ENCODE measurements around the gene P2RY14. TPM values are rescaled to one million over a fixed set of nuclear protein-coding genes. Genes with fewer than 3 reads are reported as not detected.

P2RY14 gene
- total RNA-seq, 1 experiment from 2014 or later = not detected

DNA sequence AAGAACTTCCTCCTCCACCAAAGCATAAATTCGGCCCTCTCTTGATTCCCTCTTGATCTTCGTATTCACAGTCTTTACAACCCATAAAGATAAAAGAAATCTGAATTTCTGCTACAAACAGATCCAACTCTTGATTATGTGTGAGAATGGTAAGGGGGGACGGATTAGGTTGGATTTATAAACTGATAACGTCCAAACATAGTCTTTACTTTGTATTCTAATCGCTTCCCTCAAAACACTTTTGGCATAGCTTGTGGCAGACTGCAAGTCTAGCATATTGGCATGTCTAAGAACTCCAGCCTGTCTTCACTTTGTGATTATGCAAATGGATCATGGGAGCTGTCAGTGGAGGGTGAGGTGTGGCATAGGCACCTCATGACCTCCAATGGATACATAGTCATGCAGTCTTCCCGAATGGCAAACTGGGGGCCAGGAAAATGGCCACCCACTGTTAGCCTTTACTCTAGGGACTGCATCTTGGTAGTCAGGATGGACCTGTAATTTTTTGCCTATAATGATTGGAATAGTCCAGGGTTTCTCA is 51.0 kb downstream of the P2RY14 start:
- no peak overlapping the region for H3K4me3 ChIP-seq
- no peaks in the 10 kb centered on the region for H3K27me3 ChIP-seq (ENCODE audit: insufficient read depth, low read depth)
- H3K9me3 ChIP-seq (ENCODE audit: insufficient read depth, low read depth) = no peaks in the 10 kb centered on the region
- TF ChIP-seq, protein P1, sequence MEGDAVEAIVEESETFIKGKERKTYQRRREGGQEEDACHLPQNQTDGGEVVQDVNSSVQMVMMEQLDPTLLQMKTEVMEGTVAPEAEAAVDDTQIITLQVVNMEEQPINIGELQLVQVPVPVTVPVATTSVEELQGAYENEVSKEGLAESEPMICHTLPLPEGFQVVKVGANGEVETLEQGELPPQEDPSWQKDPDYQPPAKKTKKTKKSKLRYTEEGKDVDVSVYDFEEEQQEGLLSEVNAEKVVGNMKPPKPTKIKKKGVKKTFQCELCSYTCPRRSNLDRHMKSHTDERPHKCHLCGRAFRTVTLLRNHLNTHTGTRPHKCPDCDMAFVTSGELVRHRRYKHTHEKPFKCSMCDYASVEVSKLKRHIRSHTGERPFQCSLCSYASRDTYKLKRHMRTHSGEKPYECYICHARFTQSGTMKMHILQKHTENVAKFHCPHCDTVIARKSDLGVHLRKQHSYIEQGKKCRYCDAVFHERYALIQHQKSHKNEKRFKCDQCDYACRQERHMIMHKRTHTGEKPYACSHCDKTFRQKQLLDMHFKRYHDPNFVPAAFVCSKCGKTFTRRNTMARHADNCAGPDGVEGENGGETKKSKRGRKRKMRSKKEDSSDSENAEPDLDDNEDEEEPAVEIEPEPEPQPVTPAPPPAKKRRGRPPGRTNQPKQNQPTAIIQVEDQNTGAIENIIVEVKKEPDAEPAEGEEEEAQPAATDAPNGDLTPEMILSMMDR (conservative IDR thresholded peaks at IDR 0.05) = no peak
- no peak for TF ChIP-seq EZH2 (IDR thresholded peaks at IDR 0.05; ENCODE audit: low read depth)
- no peaks in the 10 kb centered on the region for H3K36me3 ChIP-seq (ENCODE audit: low read depth)
- H4K20me1 ChIP-seq (ENCODE audit: insufficient read depth) = no peaks in the 10 kb centered on the region
- ChIA-PET POLR2A (ENCODE audit: unreplicated experiment) (no interaction called here), CTCF (interaction anchor here (0.7 kb wide), 1 partner anchor 660 kb away, joined by 3 read pairs; no protein-coding TSS in a partner anchor)
- no peak overlapping the region for H3K27ac ChIP-seq
- intact Hi-C loops (cut with micrococcal nuclease; ENCODE audit: unreplicated experiment) = loop anchor here (1.0 to 5.0 kb wide), 5 partner anchors 56 to 690 kb away; no protein-coding TSS in a partner anchor
- peak in 1 of 2 experiments; percentile 5 for DNase-seq
- no peak overlapping the region for H2AFZ ChIP-seq
- H3K9me2 ChIP-seq (ENCODE audit: insufficient read depth) = no peaks in the 10 kb centered on the region
- no TSS peak for BruUV-seq (replicated peaks)
- H3K4me2 ChIP-seq = peak overlapping the region; percentile 51
- peaks cover 6% of the 10 kb centered on the region; the same call in 1 of the 2 replicates for H3F3A ChIP-seq (ENCODE audit: insufficient read depth, low read depth)
- no peaks in the 10 kb centered on the region for H3K79me2 ChIP-seq (ENCODE audit: low read depth)
- peaks cover 28% of the 10 kb centered on the region for H3K4me1 ChIP-seq (replicated peaks; ENCODE audit: insufficient read depth)

DNA sequence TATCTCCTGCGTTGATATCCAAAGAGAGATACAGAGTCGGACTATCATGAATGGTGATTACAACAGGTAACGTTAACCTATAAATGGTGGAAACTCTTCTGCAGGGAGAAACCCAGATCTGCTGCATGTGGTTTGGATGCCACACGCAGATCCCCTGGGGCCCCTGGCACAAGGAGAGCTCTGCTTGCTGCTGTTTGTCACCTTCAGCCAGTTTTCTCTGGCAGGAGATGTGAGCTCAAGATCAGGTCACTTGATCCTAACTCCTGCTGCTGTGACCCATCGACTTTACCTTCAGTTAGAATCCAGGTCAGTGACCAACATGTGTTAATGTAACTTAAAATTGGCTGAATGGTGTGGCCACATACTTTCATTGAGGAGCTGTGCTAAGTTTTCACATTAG is 51.5 kb downstream of the P2RY14 start:
- Histone ChIP-seq H3K4me3 (no peak overlapping the region), H3F3A (ENCODE audit: insufficient read depth, low read depth) (peaks cover 6% of the 10 kb centered on the region; the same call in 1 of the 2 replicates), H3K9me2 (ENCODE audit: insufficient read depth) (no peaks in the 10 kb centered on the region), H3K27me3 (ENCODE audit: insufficient read depth, low read depth) (no peaks in the 10 kb centered on the region), H3K36me3 (ENCODE audit: low read depth) (no peaks in the 10 kb centered on the region), H3K9me3 (ENCODE audit: insufficient read depth, low read depth) (peaks cover 2% of the 10 kb centered on the region; the same call in 1 of the 2 replicates), H3K4me2 (no peak overlapping the region), H3K79me2 (ENCODE audit: low read depth) (no peaks in the 10 kb centered on the region), H2AFZ (no peak overlapping the region), H3K27ac (no peak overlapping the region), H4K20me1 (ENCODE audit: insufficient read depth) (no peaks in the 10 kb centered on the region), H3K4me1 (replicated peaks; ENCODE audit: insufficient read depth) (peaks cover 28% of the 10 kb centered on the region)
- ChIA-PET CTCF (interaction anchor here (0.7 kb wide), 1 partner anchor 659 kb away, joined by 3 read pairs; no protein-coding TSS in a partner anchor), POLR2A (ENCODE audit: unreplicated experiment) (no interaction called here)
- intact Hi-C loops (cut with micrococcal nuclease; ENCODE audit: unreplicated experiment) = loop anchor here (1.0 to 5.0 kb wide), 5 partner anchors 56 to 690 kb away; no protein-coding TSS in a partner anchor
- TF ChIP-seq, protein P1 (conservative IDR thresholded peaks at IDR 0.05) = no peak
- no peak for TF ChIP-seq EZH2 (IDR thresholded peaks at IDR 0.05; ENCODE audit: low read depth)
- no TSS peak for BruUV-seq (replicated peaks)
- DNase-seq = no peak

DNA sequence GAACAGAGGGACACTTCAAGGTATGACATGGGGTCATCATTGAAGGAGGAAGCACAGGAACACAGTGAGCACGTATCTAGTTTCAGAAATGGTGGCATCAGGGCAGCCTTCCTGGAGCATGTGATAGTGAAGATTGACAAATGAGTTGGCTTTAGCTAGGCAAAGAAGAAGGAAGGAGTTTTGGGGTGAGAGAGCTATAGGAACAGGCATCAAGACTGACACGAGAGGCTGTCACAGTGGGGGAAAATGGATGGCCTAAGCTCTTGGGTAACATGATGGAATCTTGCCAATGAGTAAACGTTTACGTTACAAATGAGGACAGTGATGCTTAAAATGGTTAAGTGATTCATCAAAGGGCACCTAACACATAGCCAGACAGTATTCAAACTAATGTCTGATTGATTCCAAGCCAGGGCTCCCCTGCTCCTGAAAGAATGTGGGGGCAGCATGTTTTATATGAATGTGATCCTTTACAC is 52.2 kb downstream of the P2RY14 start:
- TF ChIP-seq EZH2 (IDR thresholded peaks at IDR 0.05; ENCODE audit: low read depth) = no peak
- Histone ChIP-seq H3K9me2 (ENCODE audit: insufficient read depth) (no peaks in the 10 kb centered on the region), H2AFZ (no peak overlapping the region), H3K9me3 (ENCODE audit: insufficient read depth, low read depth) (peaks cover 6% of the 10 kb centered on the region; the same call in 1 of the 2 replicates), H3K4me1 (replicated peaks; ENCODE audit: insufficient read depth) (peaks cover 28% of the 10 kb centered on the region), H3K4me2 (no peak overlapping the region), H3K79me2 (ENCODE audit: low read depth) (no peaks in the 10 kb centered on the region), H3K36me3 (ENCODE audit: low read depth) (no peaks in the 10 kb centered on the region), H3F3A (ENCODE audit: insufficient read depth, low read depth) (peaks cover 6% of the 10 kb centered on the region; the same call in 1 of the 2 replicates), H3K27me3 (ENCODE audit: insufficient read depth, low read depth) (no peaks in the 10 kb centered on the region), H3K27ac (no peak overlapping the region), H4K20me1 (ENCODE audit: insufficient read depth) (no peaks in the 10 kb centered on the region), H3K4me3 (no peak overlapping the region)
- ChIA-PET POLR2A (ENCODE audit: unreplicated experiment) (no interaction called here), CTCF (interaction anchor here (0.6 to 0.7 kb wide), 2 partner anchors 10 to 43 kb away, joined by 3 to 4 read pairs; no protein-coding TSS in a partner anchor)
- DNase-seq = peak; percentile 2 to 80
- BruUV-seq (replicated peaks) = no TSS peak
- intact Hi-C loops (cut with micrococcal nuclease; ENCODE audit: unreplicated experiment) = loop anchor here (2.0 to 5.0 kb wide), 3 partner anchors 59 to 691 kb away; no protein-coding TSS in a partner anchor

All from PC-9 (cell line).